Gastroesophageal sphincter (tissue), 4 donors: Measurements from ENCODE around the gene ALPI. TPM values are rescaled to one million over a fixed set of nuclear protein-coding genes. Genes with fewer than 3 reads are reported as not detected.

ENCODE experiments used
- ATAC-seq: fragments of 150-250 bp; one replicate; pipeline ENCODE4 v1.9.1; 2016; ENCODE audit warnings: mild to moderate bottlenecking, moderate library complexity
- H3K27ac ChIP-seq, 4 donors: fragments of 200-600 bp; sonication (generic) in 3 of 4; 1 replicate in 3 of 4; 2 replicates in 1 of 4; pipeline ENCODE4 v1.5.1; 2016 to 2019
- H3K27me3 ChIP-seq: fragments of 200-600 bp; sonication (generic); one replicate; pipeline ENCODE4 v1.5.1; 2019
- H3K36me3 ChIP-seq, 2 donors: fragments of 200-600 bp; sonication (generic); one replicate each; pipeline ENCODE4 v1.5.1; 2019; ENCODE audit warnings: control low read depth in 1 of 2
- H3K4me1 ChIP-seq, 3 donors: fragments of 200-600 bp; sonication (generic); 1 replicate in 2 of 3; 2 replicates in 1 of 3; pipeline ENCODE4 v1.5.1; 2016 to 2019; ENCODE audit warnings: control low read depth in 2 of 3
- H3K4me3 ChIP-seq, 2 donors: fragments of 200-600 bp; sonication (generic); one replicate each; pipeline ENCODE4 v1.5.1; 2019; ENCODE audit warnings: mild to moderate bottlenecking in 1 of 2, moderate library complexity in 1 of 2
- H3K9me3 ChIP-seq, 3 donors: fragments of 200-600 bp; sonication (generic); one replicate each; pipeline ENCODE4 v1.5.1; 2017 to 2019; ENCODE audit warnings: control low read depth in 2 of 3
- CTCF ChIP-seq, 4 experiments: fragments of 200-600 bp in 2 of 4; fragments of 450-650 bp in 2 of 4; sonication (generic) in 1 of 4; IDR thresholded peaks; one replicate each; pipeline ENCODE4 v1.5.1; 2017 to 2019; ENCODE audit warnings: antibody characterized with exemption in 4 of 4, mild to moderate bottlenecking in 2 of 4, moderate library complexity in 2 of 4
- EP300 ChIP-seq: sonication (generic); formaldehyde crosslinking; IDR thresholded peaks from one replicate; pipeline ENCODE4 v1.6.1; 2017; ENCODE audit warnings: antibody characterized with exemption, mild to moderate bottlenecking
- POLR2A ChIP-seq, 2 donors: fragments of 450-650 bp; IDR thresholded peaks; one replicate each; pipeline ENCODE4 v1.6.1; 2017; ENCODE audit warnings: antibody characterized with exemption in 2 of 2, mild to moderate bottlenecking in 2 of 2, moderate library complexity in 1 of 2
- POLR2AphosphoS5 ChIP-seq: sonication (generic); formaldehyde crosslinking; IDR thresholded peaks from one replicate; pipeline ENCODE4 v1.6.1; 2017; ENCODE audit warnings: antibody characterized with exemption
- WGBS, 2 donors: methylation state at CpG; one replicate each; pipeline ENCODE4 v1.1.5; 2018; ENCODE audit warnings: low coverage in 1 of 2; 5-methylcytosine and 5-hydroxymethylcytosine counted together
- total RNA-seq, 4 donors: library from RNA; depleted of rRNA; stranded (reverse); fragments of >200 nt; gene quantifications; one replicate each; pipeline ENCODE4 v1.1.0, GENCODE V29; 2016

ALPI gene
- total RNA-seq, 4 donors from 2014 or later = not detected

GRCh38 chr2:232492963-232493700 is 37.2 kb downstream of the ALPI start:
- no peak for TF ChIP-seq POLR2A (IDR thresholded peaks at IDR 0.05)
- TF ChIP-seq POLR2AphosphoS5 = no peak
- no peak for TF ChIP-seq EP300
- no peak for TF ChIP-seq CTCF (IDR thresholded peaks at IDR 0.05)
- WGBS, 2 donors = 88 to 96% methylated on average over 7 of the region's 24 CpGs
- Histone ChIP-seq H3K27me3 (peaks cover 53% of the 10 kb centered on the region), H3K27ac (no peak overlapping the region), H3K9me3 (no peaks in the 10 kb centered on the region), H3K4me1 (no peaks in the 10 kb centered on the region), H3K4me3 (no peak overlapping the region), H3K36me3 (no peaks in the 10 kb centered on the region)
- no peak for ATAC-seq

- TF ChIP-seq CTCF (IDR thresholded peaks at IDR 0.05) = no peak
- no peak for TF ChIP-seq POLR2AphosphoS5
- no peak for TF ChIP-seq POLR2A (IDR thresholded peaks at IDR 0.05)
- no peak for TF ChIP-seq EP300
- 62 to 91% methylated on average over 2 to 4 of the region's 10 CpGs for WGBS, 2 donors
- Histone ChIP-seq H3K27me3 (peaks cover 46% of the 10 kb centered on the region), H3K36me3 (no peaks in the 10 kb centered on the region), H3K9me3 (no peaks in the 10 kb centered on the region), H3K27ac (no peak overlapping the region), H3K4me1 (no peaks in the 10 kb centered on the region), H3K4me3 (no peak overlapping the region)
- no peak for ATAC-seq
Observed at GRCh38 chr2:232493701-232494474, 37.9 kb downstream of the ALPI start.

- no peaks in the 10 kb centered on the region for H3K4me1 ChIP-seq
- WGBS, 2 donors = no CpG with 5 or more reads among the region's 5 CpGs
- no peak overlapping the region for H3K4me3 ChIP-seq
- H3K9me3 ChIP-seq = no peaks in the 10 kb centered on the region
- H3K27ac ChIP-seq = no peak overlapping the region
- no peak for TF ChIP-seq POLR2A (IDR thresholded peaks at IDR 0.05)
- no peak for TF ChIP-seq EP300
- no peak for TF ChIP-seq POLR2AphosphoS5
- TF ChIP-seq CTCF (IDR thresholded peaks at IDR 0.05) = no peak
- peaks cover 39% of the 10 kb centered on the region for H3K27me3 ChIP-seq
- ATAC-seq = no peak
- no peaks in the 10 kb centered on the region for H3K36me3 ChIP-seq
Observed at GRCh38 chr2:232494542-232494941, 38.6 kb downstream of the ALPI start.

DNA sequence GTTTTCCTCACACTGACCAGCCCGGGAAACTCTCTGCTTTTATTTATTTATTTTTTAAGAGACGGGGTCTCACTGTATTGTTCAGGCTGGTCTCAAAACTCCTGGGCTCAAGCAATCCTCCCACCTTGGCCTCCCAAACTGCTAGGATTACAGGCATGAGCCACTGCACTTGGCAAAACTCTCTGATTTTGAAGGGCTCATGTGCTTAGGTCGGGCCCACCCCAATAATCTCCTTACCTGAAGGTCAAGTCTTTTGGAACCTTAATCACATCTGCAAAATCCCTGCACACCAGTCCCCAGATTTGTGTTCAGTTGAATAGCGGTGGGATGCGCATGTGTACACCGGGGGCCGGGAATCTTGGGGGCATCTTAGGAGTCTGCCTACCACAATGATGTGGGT is 39.3 kb downstream of the ALPI start:
- 100% methylated on average over 1 to 7 of the region's 7 CpGs for WGBS, 2 donors
- Histone ChIP-seq H3K4me1 (no peaks in the 10 kb centered on the region), H3K9me3 (no peaks in the 10 kb centered on the region), H3K27me3 (peaks cover 31% of the 10 kb centered on the region), H3K36me3 (no peaks in the 10 kb centered on the region), H3K27ac (no peak overlapping the region), H3K4me3 (no peak overlapping the region)
- TF ChIP-seq POLR2AphosphoS5 (no peak), EP300 (no peak), POLR2A (IDR thresholded peaks at IDR 0.05) (no peak), CTCF (IDR thresholded peaks at IDR 0.05) (no peak)
- no peak for ATAC-seq
